Body of pancreas (tissue), 4 donors: ENCODE data around the gene ACSS3. TPM values are rescaled to one million over a fixed set of nuclear protein-coding genes. Genes with fewer than 3 reads are reported as not detected.

Experiments
- microRNA-seq, 2 donors: library from miRNA; unstranded; fragments of <30 nt; microRNA quantifications; one replicate each; pipeline ENCODE4, GENCODE V29; 2016; ENCODE audit warnings: borderline number of aligned reads in 2 of 2, borderline replicate concordance in 2 of 2
- small RNA-seq: library from RNA; depleted of rRNA; stranded (forward); fragments of <200 nt; gene quantifications from one replicate; pipeline ENCODE3, GENCODE V24; 2016
- total RNA-seq, 2 donors: library from RNA; depleted of rRNA; stranded (reverse); fragments of >200 nt; gene quantifications; one replicate each; pipeline ENCODE4 v1.1.0, GENCODE V29; 2016

Gene ACSS3
- total RNA-seq, 2 donors from 2014 or later: 9.9 to 27.7 TPM

Small RNAs within 50 kb of the gene (microRNA-seq; reads per million reads assigned to microRNA genes)
- gene MIR4699: 0 to 0.90 reads per million in 2 donors

Small RNAs within 50 kb of the gene (small RNA-seq; reads per million reads assigned to genes)
- gene MIR4699: not detected

Other genes with a start within 250 kb of the ACSS3 start
- 1 to 10 TPM in 1 of 2 donors, under 1 TPM in 1; 0.66 to 1.0 TPM for gene LIN7A, start 140.1 kb upstream of the ACSS3 start, total RNA-seq